Stimulated activated CD4-positive, alpha-beta T cell treated with anti-CD3 and anti-CD28 coated beads, TNF-alpha, amount 100 ng/mL, for 24 hours (primary cell): ENCODE measurements around the gene CENATAC.
A peak's percentile ranks its signal among the peaks of the same experiment; 100 is the strongest.
"Not testable (repeated sequence)": the region's sequence is repeated elsewhere in the genome, so short reads cannot be mapped to it uniquely, and the experiment has no call there.

Experiments
- DNase-seq, 3 experiments: peaks; one replicate each; pipeline ENCODE4 v3.0.0-alpha.2; 2020; ENCODE audit warnings: low read depth in 3 of 3

The CENATAC gene, protein sequence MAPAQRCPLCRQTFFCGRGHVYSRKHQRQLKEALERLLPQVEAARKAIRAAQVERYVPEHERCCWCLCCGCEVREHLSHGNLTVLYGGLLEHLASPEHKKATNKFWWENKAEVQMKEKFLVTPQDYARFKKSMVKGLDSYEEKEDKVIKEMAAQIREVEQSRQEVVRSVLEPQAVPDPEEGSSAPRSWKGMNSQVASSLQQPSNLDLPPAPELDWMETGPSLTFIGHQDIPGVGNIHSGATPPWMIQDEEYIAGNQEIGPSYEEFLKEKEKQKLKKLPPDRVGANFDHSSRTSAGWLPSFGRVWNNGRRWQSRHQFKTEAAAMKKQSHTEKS

DNA sequence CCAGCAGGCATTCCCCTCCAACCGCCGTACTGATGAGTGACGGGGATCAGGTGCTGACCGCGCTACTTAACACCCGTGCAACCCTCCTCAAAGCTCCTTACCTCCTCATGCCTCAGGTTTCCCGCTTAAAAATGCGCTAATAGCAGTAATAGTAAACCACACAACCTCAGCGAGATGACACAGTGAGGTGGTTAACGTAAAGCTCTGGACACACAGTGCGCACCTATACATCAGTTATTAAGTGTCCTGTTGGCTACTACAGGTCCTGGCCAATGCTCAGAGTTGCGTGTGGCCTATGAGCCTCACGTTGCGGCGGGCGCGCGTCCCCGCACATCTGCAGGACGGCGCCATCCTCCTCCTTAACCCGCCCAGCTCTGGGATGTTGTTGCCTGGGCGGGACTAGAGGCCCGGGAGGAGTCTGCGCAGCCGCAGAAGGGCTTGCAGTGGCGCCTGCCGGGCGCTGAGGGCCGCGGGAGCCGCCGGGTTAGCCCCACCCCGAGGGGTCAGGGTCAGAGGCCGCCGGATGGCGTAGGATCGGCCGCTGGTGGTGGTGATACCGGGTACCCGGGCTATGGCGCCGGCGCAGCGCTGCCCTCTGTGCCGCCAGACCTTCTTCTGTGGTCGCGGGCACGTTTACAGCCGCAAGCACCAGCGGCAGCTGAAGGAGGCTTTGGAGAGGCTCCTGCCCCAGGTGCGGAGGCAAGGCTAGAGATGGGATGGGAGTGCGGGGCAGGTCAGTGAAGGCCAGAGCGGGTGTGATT lies at the start of gene CENATAC:
Gene CENATAC, plus strand, starts transcription at position 512 of the 761 bp plus-strand sequence. Its CDS starts 60 bp downstream, at position 572.
- peak; percentile 89 to 96 (median 92) for DNase-seq

DNA sequence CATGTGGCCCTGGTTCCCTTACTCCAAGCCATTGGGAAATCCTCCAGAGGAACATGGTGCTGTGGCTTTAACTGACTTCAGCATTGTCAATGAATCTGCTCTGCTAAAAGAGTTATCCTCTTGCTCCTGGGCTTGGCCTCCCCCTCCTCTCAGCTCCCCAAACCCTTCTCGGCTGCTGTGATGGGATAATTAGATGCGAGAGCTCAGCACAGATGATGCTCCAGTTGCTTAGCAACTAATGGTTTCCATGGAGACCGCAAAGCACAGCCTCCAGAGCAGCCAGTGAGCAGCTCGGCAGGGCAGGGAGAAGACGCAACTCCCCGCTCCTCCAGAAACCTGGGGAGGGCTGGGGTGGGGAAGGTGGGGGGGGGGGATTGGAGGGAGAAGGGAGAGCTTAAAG lies 44.7 kb upstream of the CENATAC start:
- DNase-seq: no peak

DNA sequence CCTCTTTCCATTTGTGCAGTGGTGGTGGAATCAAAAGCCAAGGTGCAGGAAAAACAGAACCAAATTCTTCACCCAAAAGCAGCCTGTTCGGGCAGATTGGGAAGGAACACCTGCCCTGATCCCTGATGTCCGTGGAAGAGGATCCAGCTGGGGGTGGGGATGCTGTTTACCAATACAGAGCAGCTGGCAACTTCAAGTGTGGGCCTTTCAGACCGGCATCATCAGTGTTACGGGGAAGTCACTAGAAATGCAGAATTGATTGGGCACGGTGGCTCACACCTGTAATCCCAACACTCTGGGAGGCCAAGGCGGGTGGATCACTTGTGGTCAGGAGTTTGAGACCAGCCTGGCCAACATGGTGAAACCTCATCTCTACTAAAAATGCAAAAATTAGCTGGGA lies 44.0 kb upstream of the CENATAC start:
- not testable (repeated sequence) for DNase-seq

- DNase-seq: peak; percentile 79 to 89 (median 82)
Observed at GRCh38 chr11:118956094-118956846, 41.7 kb upstream of the CENATAC start, which contains the start of gene UPK2. Gene UPK2, plus strand, starts transcription at chr11:118956298. Its CDS starts 53 bp downstream, at chr11:118956351.

- no peak for DNase-seq
Observed at GRCh38 chr11:118956847-118957469, 41.0 kb upstream of the CENATAC start.

DNA sequence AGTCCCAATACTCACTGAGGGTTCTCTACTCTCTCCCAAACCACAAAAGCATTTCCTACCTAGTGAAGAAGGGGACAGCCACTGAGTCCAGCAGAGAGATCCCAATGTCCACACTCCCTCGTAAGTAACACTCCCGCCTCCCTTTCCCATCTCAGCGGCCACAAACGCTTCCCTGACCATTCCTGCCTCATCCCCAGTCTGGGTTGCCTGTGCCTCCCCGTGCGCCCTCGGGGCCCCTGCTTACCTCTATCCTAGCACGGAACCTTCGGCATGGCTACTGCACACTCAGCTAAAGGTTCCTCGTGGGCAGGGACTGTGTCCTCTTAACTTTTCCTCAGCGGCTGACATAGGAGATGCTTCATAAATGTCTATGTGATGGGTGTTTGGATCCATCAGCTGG lies 40.4 kb upstream of the CENATAC start:
- no peak for DNase-seq

DNA sequence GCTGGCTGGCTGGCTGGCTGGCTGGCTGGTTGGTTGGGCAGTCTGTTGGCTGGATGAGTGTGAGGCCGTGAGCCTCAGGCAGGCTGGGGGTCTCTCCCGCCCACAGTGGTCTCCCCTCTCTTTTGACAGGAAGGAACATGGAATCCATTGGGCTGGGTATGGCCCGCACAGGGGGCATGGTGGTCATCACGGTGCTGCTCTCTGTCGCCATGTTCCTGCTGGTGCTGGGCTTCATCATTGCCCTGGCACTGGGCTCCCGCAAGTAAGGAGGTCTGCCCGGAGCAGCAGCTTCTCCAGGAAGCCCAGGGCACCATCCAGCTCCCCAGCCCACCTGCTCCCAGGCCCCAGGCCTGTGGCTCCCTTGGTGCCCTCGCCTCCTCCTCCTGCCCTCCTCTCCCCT lies 40.0 kb upstream of the CENATAC start:
- no peak for DNase-seq

DNA sequence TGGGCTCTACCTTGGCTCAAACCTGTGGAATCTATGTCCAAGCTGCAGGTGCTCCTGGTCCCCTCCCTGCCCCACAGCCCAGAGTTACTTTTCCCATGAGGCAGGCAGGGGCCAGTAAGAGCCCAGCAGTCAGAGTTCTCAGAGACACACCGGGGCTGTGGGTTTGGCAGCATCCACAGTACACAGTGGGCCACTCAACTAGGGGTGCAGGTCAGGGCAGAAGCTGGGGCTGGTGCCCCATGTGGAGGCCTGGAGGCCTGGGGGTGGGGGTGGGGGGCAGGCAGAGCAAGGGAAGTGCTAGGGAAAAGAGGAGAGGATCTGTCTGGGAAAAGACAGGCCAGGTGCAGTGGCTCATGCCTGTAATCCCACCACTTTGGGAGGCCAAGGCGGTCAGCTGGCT lies 39.4 kb upstream of the CENATAC start:
- no peak for DNase-seq

DNA sequence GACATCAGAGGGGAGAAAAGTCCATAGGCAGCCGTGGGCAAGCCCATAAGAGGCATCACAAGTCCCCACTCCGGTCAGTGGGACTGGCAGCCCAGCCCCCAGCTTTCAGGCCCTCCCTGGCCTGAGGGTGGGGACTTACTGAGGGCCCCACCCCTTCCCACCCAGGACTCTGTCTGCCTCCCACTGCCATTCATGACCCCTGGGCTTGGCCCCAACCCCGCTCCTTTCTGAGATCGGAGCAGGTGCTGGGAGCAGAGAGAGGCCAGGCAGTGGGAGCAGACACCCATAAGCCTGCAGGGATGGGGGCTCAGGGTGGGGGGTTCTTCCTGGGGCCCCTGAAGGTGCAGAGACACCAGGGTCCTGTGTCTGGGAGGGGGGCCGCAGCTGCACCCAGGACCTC lies 36.7 kb upstream of the CENATAC start:
- DNase-seq: no peak

- DNase-seq: no peak
Observed at GRCh38 chr11:118961591-118961990, 36.3 kb upstream of the CENATAC start.

- DNase-seq: not testable (repeated sequence)
Observed at GRCh38 chr11:118969508-118969907, 28.4 kb upstream of the CENATAC start.

DNA sequence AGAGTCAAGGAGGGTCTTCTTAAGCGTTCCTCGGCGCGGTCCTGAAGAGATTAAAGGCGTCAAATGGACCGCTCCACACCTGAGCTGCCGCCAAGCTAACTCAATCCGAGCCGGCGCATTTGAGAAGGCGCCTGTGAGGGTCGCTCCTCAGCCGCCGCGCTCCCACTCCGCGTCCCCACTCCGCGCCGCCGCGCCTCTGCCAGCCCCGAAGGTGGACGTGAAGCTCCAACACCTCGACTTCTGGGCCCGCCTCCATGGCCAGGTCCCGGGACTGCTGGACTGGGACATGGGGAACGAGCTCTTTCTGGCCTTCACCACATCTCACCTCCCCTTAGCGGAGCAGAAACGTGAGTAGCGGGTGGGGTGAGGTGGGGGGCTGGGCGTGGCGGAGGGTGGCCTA lies 26.3 kb upstream of the CENATAC start, which contains the start of gene FOXR1:
Gene FOXR1, plus strand, starts transcription at position 116 of the 400 bp plus-strand sequence. Its CDS starts 171 bp downstream, at position 287.
- DNase-seq: no peak

- DNase-seq: no peak
Observed at GRCh38 chr11:118973985-118974384, 24.0 kb upstream of the CENATAC start.

- DNase-seq: no peak
Observed at GRCh38 chr11:118975771-118976709, 21.9 kb upstream of the CENATAC start.

GRCh38 chr11:118979434-118979833 lies 18.5 kb upstream of the CENATAC start:
- DNase-seq: no peak

DNA sequence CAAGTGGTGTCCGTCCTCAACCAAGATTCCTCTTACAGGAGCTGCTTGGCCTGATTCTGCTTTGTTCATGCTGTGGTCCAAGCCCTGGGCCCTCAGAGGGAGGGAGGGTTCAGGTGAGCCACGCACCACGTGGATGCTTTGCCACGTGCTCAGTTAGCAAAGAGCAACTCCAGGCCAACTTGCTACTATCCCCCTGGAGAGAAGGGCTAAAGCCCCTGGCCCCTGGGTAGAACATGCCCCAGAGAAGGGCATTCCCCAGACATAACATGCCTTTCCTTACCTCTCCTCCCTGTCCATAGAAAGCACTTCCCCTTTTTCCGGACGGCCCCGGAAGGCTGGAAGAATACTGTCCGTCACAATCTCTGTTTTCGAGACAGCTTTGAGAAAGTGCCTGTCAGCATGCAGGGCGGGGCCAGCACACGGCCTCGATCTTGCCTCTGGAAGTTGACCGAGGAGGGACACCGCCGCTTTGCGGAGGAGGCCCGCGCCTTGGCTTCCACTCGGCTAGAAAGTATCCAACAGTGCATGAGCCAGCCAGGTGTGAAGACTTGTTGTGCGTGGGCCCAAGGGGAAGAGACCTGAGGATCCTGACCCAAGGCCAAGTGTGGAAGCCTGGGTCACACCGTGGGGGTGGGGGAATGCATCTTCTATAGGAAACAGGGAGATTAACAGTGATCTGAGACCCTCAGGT lies 17.6 kb upstream of the CENATAC start:
- DNase-seq: no peak

GRCh38 chr11:118984337-118984736 lies 13.6 kb upstream of the CENATAC start:
- DNase-seq: not testable (repeated sequence)

- no peak for DNase-seq
Observed at GRCh38 chr11:118984825-118985224, 13.1 kb upstream of the CENATAC start.

DNA sequence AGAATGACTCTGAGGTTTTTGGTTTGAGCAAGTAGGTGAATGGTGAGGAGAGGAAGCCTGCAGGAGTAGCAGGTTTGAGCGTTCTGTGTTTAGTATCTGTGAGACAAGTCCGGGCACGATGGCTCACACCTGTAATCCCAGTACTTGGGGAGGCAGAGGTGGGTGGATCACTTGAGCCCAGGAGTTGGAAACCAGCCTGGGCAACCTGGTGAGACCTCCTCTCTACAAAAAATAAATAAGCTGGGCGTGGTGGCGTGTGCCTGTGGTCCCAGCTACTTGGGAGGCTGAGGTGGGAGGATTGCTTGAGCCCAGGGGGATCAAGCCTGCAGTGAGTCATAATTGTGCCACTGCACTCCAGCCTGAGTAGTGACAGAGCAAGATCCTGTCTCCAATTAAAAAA lies 9.7 kb upstream of the CENATAC start:
- DNase-seq: no peak

DNA sequence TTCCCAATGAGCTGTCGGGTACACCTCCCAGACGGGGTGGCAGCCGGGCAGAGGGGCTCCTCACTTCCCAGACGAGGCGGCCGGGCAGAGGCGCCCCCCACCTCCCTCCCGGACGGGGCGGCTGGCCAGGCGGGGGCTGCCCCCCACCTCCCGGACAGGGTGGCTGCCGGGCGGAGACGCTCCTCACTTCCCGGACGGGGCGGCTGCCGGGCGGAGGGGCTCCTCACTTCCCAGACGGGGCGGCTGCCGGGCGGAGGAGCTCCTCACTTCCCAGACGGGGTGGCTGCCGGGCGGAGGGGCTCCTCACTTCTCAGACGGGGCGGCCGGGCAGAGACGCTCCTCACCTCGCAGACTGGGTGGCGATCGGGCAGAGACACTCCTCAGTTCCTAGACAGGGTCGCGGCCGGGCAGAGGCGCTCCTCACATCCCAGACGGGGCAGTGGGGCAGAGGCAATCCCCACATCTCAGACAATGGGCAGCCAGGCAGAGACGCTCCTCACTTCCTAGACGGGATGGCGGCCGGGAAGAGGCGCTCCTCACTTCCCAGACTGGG lies 6.4 kb upstream of the CENATAC start:
- DNase-seq: not testable (repeated sequence)
